ENCODE data around the gene MXD4.

DNA sequence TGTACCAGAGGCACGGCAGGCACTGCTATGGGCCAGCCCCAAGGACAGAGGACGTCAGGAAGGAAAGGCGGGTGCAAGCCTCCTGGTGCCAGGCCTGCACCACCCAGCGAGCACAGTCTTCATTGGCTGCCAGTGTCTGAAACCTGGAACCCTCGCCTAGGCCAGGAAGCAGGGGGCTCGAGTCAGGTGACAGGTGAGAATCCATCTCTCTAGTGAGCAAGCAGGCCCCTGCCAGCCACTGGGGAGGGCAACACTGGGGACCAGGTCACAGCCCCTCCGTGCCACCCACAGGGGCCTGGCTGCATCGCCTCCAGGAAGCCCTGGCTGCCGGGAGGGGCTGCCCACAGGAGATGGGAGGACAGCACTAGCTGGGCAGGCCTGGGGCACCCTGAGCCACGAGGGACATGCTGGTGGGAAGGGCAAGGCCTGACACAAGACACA lies 13.1 kb downstream of the MXD4 start:
- TF ChIP-seq, protein P1, sequence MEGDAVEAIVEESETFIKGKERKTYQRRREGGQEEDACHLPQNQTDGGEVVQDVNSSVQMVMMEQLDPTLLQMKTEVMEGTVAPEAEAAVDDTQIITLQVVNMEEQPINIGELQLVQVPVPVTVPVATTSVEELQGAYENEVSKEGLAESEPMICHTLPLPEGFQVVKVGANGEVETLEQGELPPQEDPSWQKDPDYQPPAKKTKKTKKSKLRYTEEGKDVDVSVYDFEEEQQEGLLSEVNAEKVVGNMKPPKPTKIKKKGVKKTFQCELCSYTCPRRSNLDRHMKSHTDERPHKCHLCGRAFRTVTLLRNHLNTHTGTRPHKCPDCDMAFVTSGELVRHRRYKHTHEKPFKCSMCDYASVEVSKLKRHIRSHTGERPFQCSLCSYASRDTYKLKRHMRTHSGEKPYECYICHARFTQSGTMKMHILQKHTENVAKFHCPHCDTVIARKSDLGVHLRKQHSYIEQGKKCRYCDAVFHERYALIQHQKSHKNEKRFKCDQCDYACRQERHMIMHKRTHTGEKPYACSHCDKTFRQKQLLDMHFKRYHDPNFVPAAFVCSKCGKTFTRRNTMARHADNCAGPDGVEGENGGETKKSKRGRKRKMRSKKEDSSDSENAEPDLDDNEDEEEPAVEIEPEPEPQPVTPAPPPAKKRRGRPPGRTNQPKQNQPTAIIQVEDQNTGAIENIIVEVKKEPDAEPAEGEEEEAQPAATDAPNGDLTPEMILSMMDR (IDR thresholded peaks at IDR 0.05) = no peak
- TF ChIP-seq EP300 (IDR thresholded peaks at IDR 0.05) = no peak
- TF ChIP-seq POLR2A (IDR thresholded peaks at IDR 0.05; ENCODE audit: low read depth) = no peak

Data from esophagus muscularis mucosa (tissue), 4 donors.